Measurements from ENCODE around the gene RIC1.
"Not testable (repeated sequence)": the region's sequence is repeated elsewhere in the genome, so short reads cannot be mapped to it uniquely, and the experiment has no call there.

RIC1 gene

GRCh38 chr9:5796298-5796697 lies 167.4 kb downstream of the RIC1 start:
- DNase-seq, result no peak

GRCh38 chr9:5798581-5798980 lies 169.7 kb downstream of the RIC1 start:
- DNase-seq, result no peak

GRCh38 chr9:5799314-5799713 lies 170.4 kb downstream of the RIC1 start:
- no peak for DNase-seq

- not testable (repeated sequence) for DNase-seq
These were observed 171.5 kb downstream of the RIC1 start for GRCh38 chr9:5800378-5800777.

GRCh38 chr9:5800969-5801738 lies 172.2 kb downstream of the RIC1 start:
- no peak for DNase-seq

DNA sequence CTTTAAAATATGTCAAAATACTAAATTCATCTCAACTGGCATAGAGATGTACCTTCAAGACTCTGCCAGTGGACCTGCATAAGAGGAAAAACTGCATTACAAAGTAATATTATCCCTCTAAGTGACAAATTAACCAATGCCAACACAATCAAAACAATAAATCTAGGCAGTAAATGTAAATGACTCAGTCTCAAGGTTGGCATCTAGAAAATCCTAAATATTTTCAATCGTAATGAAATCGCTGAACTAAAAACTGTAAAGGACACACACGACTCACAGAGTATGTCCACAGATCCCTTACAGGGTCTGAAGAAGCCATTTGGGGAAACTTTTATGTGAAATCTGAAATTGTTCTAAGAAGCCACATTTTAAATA lies 172.8 kb downstream of the RIC1 start:
- no peak for DNase-seq

- DNase-seq, result no peak
These were observed 176.6 kb downstream of the RIC1 start for GRCh38 chr9:5805478-5805877.

- no peak for DNase-seq
These were observed 182.8 kb downstream of the RIC1 start for GRCh38 chr9:5811751-5812150.

- no peak for DNase-seq
These were observed 184.9 kb downstream of the RIC1 start for GRCh38 chr9:5813824-5814223.

- no peak for DNase-seq
These were observed 186.6 kb downstream of the RIC1 start for GRCh38 chr9:5815461-5815860.

DNA sequence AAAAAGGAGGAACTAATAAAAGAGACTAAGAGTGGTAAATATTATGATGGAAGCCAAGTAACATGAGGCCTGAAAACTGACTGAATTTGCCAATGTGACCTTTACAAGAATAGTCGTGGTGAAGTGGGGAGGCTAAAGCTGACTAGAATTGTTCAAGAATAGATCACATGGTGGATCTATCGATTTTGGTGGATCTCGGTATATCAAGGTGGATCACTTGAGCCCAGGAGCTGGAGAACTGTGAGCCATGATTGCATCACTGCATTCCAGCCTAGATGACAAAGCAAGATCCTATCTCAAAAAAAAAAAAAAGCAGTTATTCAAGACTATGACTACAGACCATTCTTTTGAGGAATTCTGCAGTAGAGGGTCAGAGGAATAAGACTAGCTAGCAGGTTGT lies 189.0 kb downstream of the RIC1 start:
- no peak for DNase-seq

- DNase-seq, result no peak
These were observed 189.7 kb downstream of the RIC1 start for GRCh38 chr9:5818424-5819142.

DNA sequence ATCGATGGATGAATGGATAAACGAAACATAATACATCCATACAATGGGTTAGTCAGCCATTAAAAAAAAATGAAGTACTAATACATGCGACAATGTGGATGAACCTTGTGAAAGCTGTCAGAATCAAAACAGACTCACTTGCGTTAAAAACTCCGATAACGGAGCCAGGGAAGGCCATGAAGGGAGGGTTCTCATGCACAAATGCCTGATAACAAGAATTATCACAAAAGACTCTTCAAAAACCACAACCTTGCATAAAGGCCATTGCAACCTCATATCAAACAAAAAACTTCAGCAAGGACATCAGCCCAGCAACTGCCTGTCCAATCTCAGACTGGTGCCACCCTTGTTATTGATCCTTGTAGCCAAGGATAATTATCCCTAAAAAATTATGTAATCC lies 190.3 kb downstream of the RIC1 start:
- no peak for DNase-seq

- DNase-seq, result no peak
These were observed 191.5 kb downstream of the RIC1 start for GRCh38 chr9:5820425-5820824.

DNA sequence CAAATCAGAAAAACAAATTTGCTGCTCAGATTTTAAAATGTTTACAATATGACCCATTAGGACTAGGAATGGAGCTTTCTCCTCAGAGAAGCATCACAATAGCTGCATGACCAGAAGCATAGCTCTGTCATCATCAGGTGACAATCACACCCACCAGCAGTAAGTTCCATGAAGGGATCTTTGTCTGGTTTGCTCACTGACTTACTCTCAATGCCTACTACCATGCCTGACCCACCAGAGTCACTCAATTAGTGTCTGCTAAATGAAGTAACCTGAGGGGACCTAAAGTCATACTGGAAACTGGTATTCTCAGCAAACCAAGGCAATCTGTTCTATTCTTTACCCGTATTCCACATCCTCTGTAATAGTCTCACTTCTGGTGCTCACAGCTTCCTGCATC lies 196.3 kb downstream of the RIC1 start:
- no peak for DNase-seq

All from CD4-positive, alpha-beta T cell treated with Interleukin-4 for 4 hours (primary cell).